HepG2 (cell line): ENCODE measurements around the gene MPST. TPM values are rescaled to one million over a fixed set of nuclear protein-coding genes. Genes with fewer than 3 reads are reported as not detected.

ENCODE experiments used
- ADNP ChIP-seq: sonication (generic); formaldehyde crosslinking; IDR thresholded peaks from 2 replicates; pipeline ENCODE4 v1.4.0; 2020; ENCODE audit warnings: missing genetic modification reagents
- ARHGAP35 ChIP-seq: sonication (generic); formaldehyde crosslinking; IDR thresholded peaks from 2 replicates; pipeline ENCODE4 v1.9.0; 2022; ENCODE audit warnings: mild to moderate bottlenecking, inconsistent platforms, moderate library complexity, missing genetic modification reagents, borderline replicate concordance
- CC2D1A ChIP-seq: sonication (generic); formaldehyde crosslinking; IDR thresholded peaks from 2 replicates; pipeline ENCODE4 v1.8.1; 2023; ENCODE audit warnings: mild to moderate bottlenecking, missing genetic modification reagents
- CCAR2 ChIP-seq: fragments of 200-400 bp; formaldehyde crosslinking; optimal IDR thresholded peaks from 2 replicates; pipeline ENCODE3; 2018; ENCODE audit warnings: low read depth, mild to moderate bottlenecking, low read length, moderate library complexity
- CEBPB ChIP-seq: IDR thresholded peaks from 2 replicates; pipeline ENCODE4 v1.6.1; 2011; ENCODE audit warnings: low read depth, low read length, improper control_type of control experiment, borderline replicate concordance
- FOXK1 ChIP-seq: sonication (generic); formaldehyde crosslinking; IDR thresholded peaks from 2 replicates; pipeline ENCODE4 v1.4.0; 2020; ENCODE audit warnings: low read depth, missing genetic modification reagents, borderline replicate concordance
- FOXO1 ChIP-seq: sonication (generic); formaldehyde crosslinking; IDR thresholded peaks from 2 replicates; pipeline ENCODE4 v1.4.0; 2020; ENCODE audit warnings: missing genetic modification reagents
- POLR2A ChIP-seq, 2 experiments: IDR thresholded peaks; 2 replicates each; pipeline ENCODE4 v1.6.1; 2011; ENCODE audit warnings: low read depth in 2 of 2, low read length in 2 of 2, mild to moderate bottlenecking in 1 of 2, moderate library complexity in 1 of 2; ENCODE audit not compliant: insufficient read depth in 1 of 2
- RARA ChIP-seq: IDR thresholded peaks from 2 replicates; pipeline ENCODE4 v1.6.1; 2016; ENCODE audit warnings: missing genetic modification reagents, missing compliant biosample characterization
- REL ChIP-seq: sonication (generic); formaldehyde crosslinking; conservative IDR thresholded peaks from 2 replicates; pipeline ENCODE4 v1.8.0; 2022; ENCODE audit warnings: mild to moderate bottlenecking, missing genetic modification reagents, moderate library complexity
- SMC3 ChIP-seq: IDR thresholded peaks from 2 replicates; pipeline ENCODE4 v1.6.1; 2011; ENCODE audit warnings: low read length, improper control_type of control experiment
- SNRNP70 ChIP-seq: fragments of 200-400 bp; formaldehyde crosslinking; IDR thresholded peaks from 2 replicates; pipeline ENCODE4 v1.6.1; 2017; ENCODE audit warnings: mild to moderate bottlenecking, low read depth, low read length, moderate library complexity
- TAF15 ChIP-seq: fragments of 200-400 bp; formaldehyde crosslinking; IDR thresholded peaks from one replicate; pipeline ENCODE4 v1.6.1; 2018; ENCODE audit warnings: mild to moderate bottlenecking, low read depth, low read length; ENCODE audit not compliant: poor library complexity, severe bottlenecking
- ZNF264 ChIP-seq: sonication (generic); formaldehyde crosslinking; IDR thresholded peaks from 2 replicates; pipeline ENCODE4 v1.4.0; 2020; ENCODE audit warnings: missing genetic modification reagents
- polyA plus RNA-seq, 8 experiments: library from polyadenylated mRNA; depleted of rRNA in 3 of 8; stranded (reverse) in 7 of 8; unstranded in 1 of 8; fragments of >200 nt; fragmentation: Illumina TruSeq in 4 of 8; extraction: Trizol in 4 of 8; gene quantifications; 2 replicates each; pipeline versions ENCODE4 v1.2.1 to v1.2.3, GENCODE V29; 2011 to 2016; ENCODE audit warnings: low read depth in 4 of 8, missing spikeins in 1 of 8, mixed read lengths in 1 of 8; ENCODE audit not compliant: insufficient read depth in 1 of 8
- total RNA-seq, 5 experiments: library from RNA; depleted of rRNA; stranded (reverse); fragments of >200 nt; fragmentation: Illumina TruSeq; extraction: Trizol; gene quantifications; 2 replicates each; pipeline ENCODE4 v1.2.3, GENCODE V29; 2016; ENCODE audit warnings: low read depth in 1 of 5
- TF ChIP-seq, protein P1 (sequence below): sonication (generic); formaldehyde crosslinking; IDR thresholded peaks from 2 replicates; pipeline ENCODE4 v1.8.0; 2022; ENCODE audit warnings: missing genetic modification reagents, low read depth, mild to moderate bottlenecking, borderline replicate concordance
- TF ChIP-seq, protein P2 (sequence below): conservative IDR thresholded peaks from 2 replicates; pipeline ENCODE4 v1.6.1; 2018; ENCODE audit warnings: missing genetic modification reagents
- TF ChIP-seq, protein P3 (sequence below), 2 experiments: fragments of 450-650 bp in 1 of 2; sonication (generic) in 1 of 2; formaldehyde crosslinking in 1 of 2; IDR thresholded peaks; 2 replicates each; pipeline versions ENCODE4 v1.6.1 to v1.8.0; 2016 to 2022; ENCODE audit warnings: antibody characterized with exemption in 1 of 2, mild to moderate bottlenecking in 1 of 2, missing genetic modification reagents in 1 of 2

Gene MPST
- total and polyA plus RNA-seq, 2 of the 13 experiments (the other 11 are each of a cell fraction or from before 2014, with no cell fraction given) = 133 to 141 TPM

DNA sequence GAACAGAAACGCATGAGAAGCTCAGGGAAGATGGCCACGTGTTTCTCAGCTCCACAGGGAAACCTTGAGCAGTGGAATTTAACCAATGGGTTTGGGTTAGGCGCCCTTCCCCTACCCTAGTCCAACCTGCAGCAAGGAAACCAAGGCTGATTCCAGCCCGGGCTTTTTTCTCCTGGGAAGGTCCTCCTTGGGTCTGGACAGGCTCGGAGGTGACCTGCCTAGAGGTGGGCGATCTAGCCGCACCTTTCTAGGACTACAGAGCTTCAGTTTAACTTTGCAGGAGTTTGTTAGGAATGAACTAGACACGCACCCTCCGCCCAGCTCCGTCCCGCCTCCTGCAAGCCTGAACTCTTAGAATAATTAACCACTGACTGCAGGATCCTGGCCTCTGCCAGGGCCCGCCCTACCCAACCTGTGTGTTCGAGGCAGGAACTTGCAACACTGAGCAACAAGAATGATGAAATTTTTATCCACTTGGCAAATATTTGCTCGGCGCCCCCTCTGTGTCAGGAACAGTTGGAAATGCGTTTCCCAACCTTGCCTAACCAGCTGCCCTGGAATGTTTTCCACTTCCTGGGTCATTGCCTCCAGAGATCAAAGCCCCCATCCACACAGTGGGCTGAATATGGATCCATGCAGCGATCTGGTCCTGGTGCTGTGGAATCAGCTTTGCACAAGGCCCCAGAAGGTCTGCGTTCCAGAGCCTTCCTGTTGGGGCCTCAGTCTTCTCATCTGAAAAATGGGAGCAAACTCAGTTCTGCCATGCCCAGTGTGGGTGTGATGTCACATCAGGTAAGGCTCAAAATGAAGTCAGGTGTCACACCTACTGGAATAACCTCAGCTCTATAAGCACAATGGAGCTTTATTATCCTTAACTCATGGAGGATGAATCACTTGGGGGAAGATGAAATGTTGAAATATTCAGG, 13.3 kb downstream of the MPST start (continued):
- TF ChIP-seq RARA (CRISPR knock-in tag) (peak; percentile 95), TAF15 (no peak), FOXK1 (peak; percentile 95; the same call in 1 of the 2 replicates), ZNF264 (peak; percentile 90), CC2D1A (no peak), ARHGAP35 (CRISPR knock-in tag) (peak; percentile 45), CCAR2 (peak; percentile 52), SNRNP70 (no peak), CEBPB (peak; percentile 100), FOXO1 (CRISPR knock-in tag) (peak; percentile 99), REL (CRISPR knock-in tag) (peak; percentile 76), POLR2A (IDR thresholded peaks at IDR 0.05; ENCODE audit: insufficient read depth in 1 of 2, low read depth in 2 of 2, low read length in 2 of 2) (peak; percentile 87 to 91), SMC3 (peak; percentile 28; the same call in 1 of the 2 replicates), ADNP (CRISPR knock-in tag) (peak; percentile 100)
- TF ChIP-seq, protein P1, sequence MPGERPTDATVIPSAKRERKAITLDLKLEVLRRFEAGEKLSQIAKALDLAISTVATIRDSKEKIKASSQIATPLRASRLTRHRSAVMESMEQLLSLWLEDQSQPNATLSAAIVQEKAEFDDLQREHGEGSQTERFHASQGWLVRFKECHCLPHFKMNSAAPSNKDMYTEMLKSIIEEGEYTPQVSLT = no peak
- TF ChIP-seq, protein P2, sequence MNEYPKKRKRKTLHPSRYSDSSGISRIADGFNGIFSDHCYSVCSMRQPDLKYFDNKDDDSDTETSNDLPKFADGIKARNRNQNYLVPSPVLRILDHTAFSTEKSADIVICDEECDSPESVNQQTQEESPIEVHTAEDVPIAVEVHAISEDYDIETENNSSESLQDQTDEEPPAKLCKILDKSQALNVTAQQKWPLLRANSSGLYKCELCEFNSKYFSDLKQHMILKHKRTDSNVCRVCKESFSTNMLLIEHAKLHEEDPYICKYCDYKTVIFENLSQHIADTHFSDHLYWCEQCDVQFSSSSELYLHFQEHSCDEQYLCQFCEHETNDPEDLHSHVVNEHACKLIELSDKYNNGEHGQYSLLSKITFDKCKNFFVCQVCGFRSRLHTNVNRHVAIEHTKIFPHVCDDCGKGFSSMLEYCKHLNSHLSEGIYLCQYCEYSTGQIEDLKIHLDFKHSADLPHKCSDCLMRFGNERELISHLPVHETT (CRISPR knock-in tag) = peak; percentile 79; the same call in 1 of the 2 replicates
- TF ChIP-seq, protein P3, sequence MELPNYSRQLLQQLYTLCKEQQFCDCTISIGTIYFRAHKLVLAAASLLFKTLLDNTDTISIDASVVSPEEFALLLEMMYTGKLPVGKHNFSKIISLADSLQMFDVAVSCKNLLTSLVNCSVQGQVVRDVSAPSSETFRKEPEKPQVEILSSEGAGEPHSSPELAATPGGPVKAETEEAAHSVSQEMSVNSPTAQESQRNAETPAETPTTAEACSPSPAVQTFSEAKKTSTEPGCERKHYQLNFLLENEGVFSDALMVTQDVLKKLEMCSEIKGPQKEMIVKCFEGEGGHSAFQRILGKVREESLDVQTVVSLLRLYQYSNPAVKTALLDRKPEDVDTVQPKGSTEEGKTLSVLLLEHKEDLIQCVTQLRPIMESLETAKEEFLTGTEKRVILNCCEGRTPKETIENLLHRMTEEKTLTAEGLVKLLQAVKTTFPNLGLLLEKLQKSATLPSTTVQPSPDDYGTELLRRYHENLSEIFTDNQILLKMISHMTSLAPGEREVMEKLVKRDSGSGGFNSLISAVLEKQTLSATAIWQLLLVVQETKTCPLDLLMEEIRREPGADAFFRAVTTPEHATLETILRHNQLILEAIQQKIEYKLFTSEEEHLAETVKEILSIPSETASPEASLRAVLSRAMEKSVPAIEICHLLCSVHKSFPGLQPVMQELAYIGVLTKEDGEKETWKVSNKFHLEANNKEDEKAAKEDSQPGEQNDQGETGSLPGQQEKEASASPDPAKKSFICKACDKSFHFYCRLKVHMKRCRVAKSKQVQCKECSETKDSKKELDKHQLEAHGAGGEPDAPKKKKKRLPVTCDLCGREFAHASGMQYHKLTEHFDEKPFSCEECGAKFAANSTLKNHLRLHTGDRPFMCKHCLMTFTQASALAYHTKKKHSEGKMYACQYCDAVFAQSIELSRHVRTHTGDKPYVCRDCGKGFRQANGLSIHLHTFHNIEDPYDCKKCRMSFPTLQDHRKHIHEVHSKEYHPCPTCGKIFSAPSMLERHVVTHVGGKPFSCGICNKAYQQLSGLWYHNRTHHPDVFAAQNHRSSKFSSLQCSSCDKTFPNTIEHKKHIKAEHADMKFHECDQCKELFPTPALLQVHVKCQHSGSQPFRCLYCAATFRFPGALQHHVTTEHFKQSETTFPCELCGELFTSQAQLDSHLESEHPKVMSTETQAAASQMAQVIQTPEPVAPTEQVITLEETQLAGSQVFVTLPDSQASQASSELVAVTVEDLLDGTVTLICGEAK (IDR thresholded peaks at IDR 0.05) = no peak
- TF ChIP-seq, protein P3 (CRISPR knock-in tag; IDR thresholded peaks at IDR 0.05) = peak; percentile 56; the same call in 1 of the 2 replicates
